Neural cell (in vitro differentiated cells): Measurements from ENCODE around the gene CDC16.

Source experiments
- EP300 ChIP-seq: fragments of 450-650 bp; conservative IDR thresholded peaks from 2 replicates; pipeline ENCODE4 v1.6.1; 2014; ENCODE audit warnings: antibody characterized with exemption, mild to moderate bottlenecking, moderate library complexity; ENCODE audit not compliant: poor library complexity, severe bottlenecking
- EZH2 ChIP-seq: fragments of 200-600, 300-800 bp; shearing (Covaris generic), sonication (generic); IDR thresholded peaks from 2 replicates; pipeline ENCODE4 v1.6.1; 2014; ENCODE audit warnings: antibody characterized with exemption, low read length, borderline replicate concordance, mild to moderate bottlenecking; ENCODE audit not compliant: insufficient read depth, poor library complexity, severe bottlenecking
- POLR2AphosphoS5 ChIP-seq: IDR thresholded peaks from 2 replicates; pipeline ENCODE4 v1.6.1; 2012
- RAD21 ChIP-seq: fragments of 450-650 bp; conservative IDR thresholded peaks from 2 replicates; pipeline ENCODE4 v1.6.1; 2014; ENCODE audit warnings: antibody characterized with exemption, mild to moderate bottlenecking, moderate library complexity
- TAF1 ChIP-seq: IDR thresholded peaks from 2 replicates; pipeline ENCODE4 v1.6.1; 2012; ENCODE audit warnings: low read depth
- TF ChIP-seq, protein P1 (sequence below): fragments of 450-650 bp; IDR thresholded peaks from 2 replicates; pipeline ENCODE4 v1.5.1; 2014; ENCODE audit warnings: antibody characterized with exemption, mild to moderate bottlenecking, moderate library complexity; ENCODE audit not compliant: poor library complexity, severe bottlenecking

- TF ChIP-seq, protein P1, sequence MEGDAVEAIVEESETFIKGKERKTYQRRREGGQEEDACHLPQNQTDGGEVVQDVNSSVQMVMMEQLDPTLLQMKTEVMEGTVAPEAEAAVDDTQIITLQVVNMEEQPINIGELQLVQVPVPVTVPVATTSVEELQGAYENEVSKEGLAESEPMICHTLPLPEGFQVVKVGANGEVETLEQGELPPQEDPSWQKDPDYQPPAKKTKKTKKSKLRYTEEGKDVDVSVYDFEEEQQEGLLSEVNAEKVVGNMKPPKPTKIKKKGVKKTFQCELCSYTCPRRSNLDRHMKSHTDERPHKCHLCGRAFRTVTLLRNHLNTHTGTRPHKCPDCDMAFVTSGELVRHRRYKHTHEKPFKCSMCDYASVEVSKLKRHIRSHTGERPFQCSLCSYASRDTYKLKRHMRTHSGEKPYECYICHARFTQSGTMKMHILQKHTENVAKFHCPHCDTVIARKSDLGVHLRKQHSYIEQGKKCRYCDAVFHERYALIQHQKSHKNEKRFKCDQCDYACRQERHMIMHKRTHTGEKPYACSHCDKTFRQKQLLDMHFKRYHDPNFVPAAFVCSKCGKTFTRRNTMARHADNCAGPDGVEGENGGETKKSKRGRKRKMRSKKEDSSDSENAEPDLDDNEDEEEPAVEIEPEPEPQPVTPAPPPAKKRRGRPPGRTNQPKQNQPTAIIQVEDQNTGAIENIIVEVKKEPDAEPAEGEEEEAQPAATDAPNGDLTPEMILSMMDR: no peak
- TF ChIP-seq EZH2 (no peak), RAD21 (no peak), EP300 (no peak), POLR2AphosphoS5 (no peak), TAF1 (no peak)
These were observed 2.9 kb downstream of the CDC16 start for GRCh38 chr13:114237415-114238112.
